NB4 (cell line): ENCODE results near the gene TASP1.

Experiments
- DNase-seq: peaks from one replicate; pipeline ENCODE4 v3.0.0; 2010; ENCODE audit warnings: low read depth
- H3K4me3 ChIP-seq: one replicate; pipeline ENCODE4 v1.5.1; 2011; ENCODE audit warnings: mild to moderate bottlenecking, low read depth, low read length, moderate library complexity
- MYC ChIP-seq: IDR thresholded peaks from 2 replicates; pipeline ENCODE4 v1.6.1; 2011; ENCODE audit warnings: low read depth, low read length
- POLR2A ChIP-seq: IDR thresholded peaks from 2 replicates; pipeline ENCODE4 v1.6.1; 2011; ENCODE audit warnings: mild to moderate bottlenecking; ENCODE audit not compliant: insufficient read length; ENCODE audit errors: extremely low read depth
- TF ChIP-seq, protein P1 (sequence below): IDR thresholded peaks from 2 replicates; pipeline ENCODE4 v1.6.1; 2011; ENCODE audit warnings: low read depth, low read length
- TF ChIP-seq, protein P2 (sequence below): IDR thresholded peaks from one replicate; pipeline ENCODE4 v1.5.1; 2012; ENCODE audit warnings: low read depth, low read length

TASP1 gene

GRCh38 chr20:13587370-13587769 is 51.4 kb downstream of the TASP1 start:
- no peak for DNase-seq
- no peak overlapping the region for H3K4me3 ChIP-seq
- TF ChIP-seq, protein P1, sequence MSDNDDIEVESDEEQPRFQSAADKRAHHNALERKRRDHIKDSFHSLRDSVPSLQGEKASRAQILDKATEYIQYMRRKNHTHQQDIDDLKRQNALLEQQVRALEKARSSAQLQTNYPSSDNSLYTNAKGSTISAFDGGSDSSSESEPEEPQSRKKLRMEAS = no peak
- TF ChIP-seq MYC = no peak
- no peak for TF ChIP-seq POLR2A
- TF ChIP-seq, protein P2, sequence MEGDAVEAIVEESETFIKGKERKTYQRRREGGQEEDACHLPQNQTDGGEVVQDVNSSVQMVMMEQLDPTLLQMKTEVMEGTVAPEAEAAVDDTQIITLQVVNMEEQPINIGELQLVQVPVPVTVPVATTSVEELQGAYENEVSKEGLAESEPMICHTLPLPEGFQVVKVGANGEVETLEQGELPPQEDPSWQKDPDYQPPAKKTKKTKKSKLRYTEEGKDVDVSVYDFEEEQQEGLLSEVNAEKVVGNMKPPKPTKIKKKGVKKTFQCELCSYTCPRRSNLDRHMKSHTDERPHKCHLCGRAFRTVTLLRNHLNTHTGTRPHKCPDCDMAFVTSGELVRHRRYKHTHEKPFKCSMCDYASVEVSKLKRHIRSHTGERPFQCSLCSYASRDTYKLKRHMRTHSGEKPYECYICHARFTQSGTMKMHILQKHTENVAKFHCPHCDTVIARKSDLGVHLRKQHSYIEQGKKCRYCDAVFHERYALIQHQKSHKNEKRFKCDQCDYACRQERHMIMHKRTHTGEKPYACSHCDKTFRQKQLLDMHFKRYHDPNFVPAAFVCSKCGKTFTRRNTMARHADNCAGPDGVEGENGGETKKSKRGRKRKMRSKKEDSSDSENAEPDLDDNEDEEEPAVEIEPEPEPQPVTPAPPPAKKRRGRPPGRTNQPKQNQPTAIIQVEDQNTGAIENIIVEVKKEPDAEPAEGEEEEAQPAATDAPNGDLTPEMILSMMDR = no peak

- TF ChIP-seq POLR2A (no peak), MYC (no peak)
- TF ChIP-seq, protein P1 = no peak
- TF ChIP-seq, protein P2 = no peak
Measured at GRCh38 chr20:13586133-13586532, 52.6 kb downstream of the TASP1 start.

DNA sequence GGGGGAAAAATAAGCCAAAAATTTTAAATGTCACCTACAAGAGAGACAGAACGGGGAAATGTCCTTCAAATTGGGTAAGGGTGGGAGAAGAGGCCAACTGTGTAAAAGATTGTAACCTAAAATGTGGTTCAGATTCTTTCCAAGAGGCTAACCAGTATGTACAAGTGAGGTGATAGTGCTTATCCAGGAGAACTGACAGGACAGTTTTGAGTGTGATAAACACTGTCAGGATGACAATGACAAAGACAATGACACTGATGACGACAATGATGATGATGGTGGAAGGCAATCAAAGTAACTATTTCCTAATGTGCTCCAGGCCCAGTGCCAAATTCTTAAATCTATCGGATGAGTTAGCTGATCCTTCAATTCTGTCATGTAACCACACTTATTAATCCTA is 57.3 kb downstream of the TASP1 start:
- no peak overlapping the region for H3K4me3 ChIP-seq
- TF ChIP-seq, protein P1 = no peak
- DNase-seq = no peak

More at GRCh38 chr20:13586133-13586532, 52.6 kb downstream of the TASP1 start:
- DNase-seq = no peak
- no peak overlapping the region for H3K4me3 ChIP-seq

DNA sequence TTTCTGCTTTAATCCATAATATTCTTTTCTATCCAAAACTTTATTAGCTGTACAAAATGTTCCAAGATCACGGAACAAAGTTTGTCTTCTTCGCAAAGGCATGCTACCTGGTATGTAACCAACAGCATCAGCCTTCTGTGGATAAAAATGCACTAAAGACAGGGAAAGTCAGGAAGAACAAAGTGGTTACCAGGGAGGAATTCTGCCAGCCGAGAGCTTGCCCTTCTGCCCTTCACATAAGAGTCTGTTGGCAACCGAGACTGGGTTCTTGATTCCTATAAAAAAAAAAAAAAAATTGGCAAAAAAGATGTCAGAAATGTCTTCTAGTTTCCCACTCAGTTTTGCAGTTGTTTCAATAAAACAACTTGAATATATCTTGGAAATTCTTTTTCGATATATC is 58.0 kb downstream of the TASP1 start:
- DNase-seq = no peak
- H3K4me3 ChIP-seq = no peak overlapping the region
- TF ChIP-seq, protein P2 = no peak
- TF ChIP-seq POLR2A (no peak), MYC (no peak)
- TF ChIP-seq, protein P1 = no peak

DNA sequence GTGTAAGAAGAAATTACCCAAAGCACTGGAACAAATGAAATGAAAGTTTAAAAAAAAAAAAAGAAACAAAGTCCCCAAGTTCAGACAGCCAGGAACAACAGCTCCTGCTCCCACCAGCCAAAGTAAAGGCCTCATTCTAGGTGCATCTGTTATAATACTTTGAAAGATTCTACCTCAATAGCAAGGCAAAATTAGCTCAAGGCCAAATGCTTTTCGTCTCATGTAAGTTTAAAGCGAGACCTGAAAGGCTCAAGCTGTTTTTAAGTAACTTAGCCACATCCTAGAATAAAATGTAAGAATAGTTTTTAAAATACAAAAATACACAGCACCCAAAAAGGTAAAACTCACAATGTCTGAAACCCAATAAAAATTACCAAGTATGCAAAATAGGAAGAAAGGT is 64.7 kb downstream of the TASP1 start:
- TF ChIP-seq MYC = no peak
- TF ChIP-seq, protein P2 = no peak
- TF ChIP-seq, protein P1 = no peak
- TF ChIP-seq POLR2A = no peak
- DNase-seq = no peak

GRCh38 chr20:13571662-13572061 is 67.1 kb downstream of the TASP1 start:
- TF ChIP-seq MYC (no peak), POLR2A (no peak)
- TF ChIP-seq, protein P1 = no peak
- TF ChIP-seq, protein P2 = no peak
- no peak for DNase-seq
- no peak overlapping the region for H3K4me3 ChIP-seq

More for the DNA sequence above, 64.7 kb downstream of the TASP1 start:
- no peak overlapping the region for H3K4me3 ChIP-seq
